Prostate gland (tissue), 2 donors: ENCODE measurements around the gene CD164.
"Not testable (repeated sequence)": the region's sequence is repeated elsewhere in the genome, so short reads cannot be mapped to it uniquely, and the experiment has no call there.

Source experiments
- CTCF ChIP-seq, 4 experiments: fragments of 200-600 bp in 2 of 4; fragments of 450-650 bp in 2 of 4; sonication (generic) in 2 of 4; IDR thresholded peaks; 1 replicate in 3 of 4; 2 replicates in 1 of 4; pipeline ENCODE4 v1.5.1; 2016 to 2019; ENCODE audit warnings: antibody characterized with exemption in 4 of 4, mild to moderate bottlenecking in 2 of 4, moderate library complexity in 2 of 4
- POLR2A ChIP-seq: fragments of 450-650 bp; IDR thresholded peaks from one replicate; pipeline ENCODE4 v1.6.1; 2016; ENCODE audit warnings: antibody characterized with exemption, mild to moderate bottlenecking

GRCh38 chr6:109333870-109334269 is 48.4 kb downstream of the CD164 start:
- not testable (repeated sequence) for TF ChIP-seq CTCF (IDR thresholded peaks at IDR 0.05); POLR2A
